Bronchial epithelial cell (primary cell): Measurements from ENCODE around the gene DAB1. TPM values are rescaled to one million over a fixed set of nuclear protein-coding genes. Genes with fewer than 3 reads are reported as not detected.

Experiments used
- DNase-seq: peaks from one replicate; pipeline ENCODE4 v3.0.0-alpha.2; 2010; ENCODE audit warnings: low read depth
- FAIRE-seq: peaks from 2 replicates; lab custom pipeline; 2011; peaks lifted over from hg19 to GRCh38; lab: Jason Lieb, UNC
- H3K27me3 ChIP-seq: 2 replicates; pipeline ENCODE4 v1.5.1; 2011; ENCODE audit warnings: low read length; ENCODE audit not compliant: control insufficient read depth, insufficient read depth
- H3K36me3 ChIP-seq: 2 replicates; pipeline ENCODE4 v1.5.1; 2011; ENCODE audit warnings: low read length; ENCODE audit not compliant: control insufficient read depth, insufficient read depth
- H3K4me3 ChIP-seq: 2 replicates; pipeline ENCODE4 v1.5.1; 2011; ENCODE audit warnings: mild to moderate bottlenecking, low read depth, low read length, control low read depth
- total RNA-seq: library from RNA; depleted of rRNA; stranded (reverse); fragments of >200 nt; gene quantifications from 2 replicates; pipeline ENCODE4 v1.2.1, GENCODE V29; 2014
- TF ChIP-seq, protein P1 (sequence below): IDR thresholded peaks from 2 replicates; pipeline ENCODE4 v1.5.1; 2011; ENCODE audit warnings: mild to moderate bottlenecking, moderate library complexity, low read length, control low read depth, inconsistent platforms; ENCODE audit not compliant: insufficient read depth, severe bottlenecking

The DAB1 gene
- total RNA-seq, 1 donor from 2014 or later = not detected

DNA sequence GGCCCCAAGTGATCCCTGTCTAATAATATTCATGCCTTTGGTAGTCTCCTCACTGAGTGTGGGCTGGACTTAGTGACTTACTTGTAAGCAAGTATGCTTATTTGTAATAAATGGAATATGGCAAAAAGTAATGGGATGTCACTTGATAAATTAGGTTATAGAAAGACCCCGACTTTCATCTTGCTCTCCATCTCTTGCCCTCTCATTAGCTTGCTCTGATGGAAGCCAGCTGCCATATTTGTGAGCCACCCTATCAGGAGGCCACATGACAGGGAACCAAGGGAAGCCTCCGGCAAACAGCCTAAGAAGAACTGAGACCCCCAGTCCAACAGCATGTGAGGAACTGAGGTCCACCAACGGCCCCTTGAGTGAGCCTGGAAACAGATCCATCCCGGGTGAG, 107.0 kb downstream of the DAB1 start:
- FAIRE-seq (no peak), DNase-seq (no peak)
- Histone ChIP-seq H3K4me3 (no peak overlapping the region), H3K27me3 (no peaks in the 10 kb centered on the region), H3K36me3 (no peaks in the 10 kb centered on the region)
- TF ChIP-seq, protein P1, sequence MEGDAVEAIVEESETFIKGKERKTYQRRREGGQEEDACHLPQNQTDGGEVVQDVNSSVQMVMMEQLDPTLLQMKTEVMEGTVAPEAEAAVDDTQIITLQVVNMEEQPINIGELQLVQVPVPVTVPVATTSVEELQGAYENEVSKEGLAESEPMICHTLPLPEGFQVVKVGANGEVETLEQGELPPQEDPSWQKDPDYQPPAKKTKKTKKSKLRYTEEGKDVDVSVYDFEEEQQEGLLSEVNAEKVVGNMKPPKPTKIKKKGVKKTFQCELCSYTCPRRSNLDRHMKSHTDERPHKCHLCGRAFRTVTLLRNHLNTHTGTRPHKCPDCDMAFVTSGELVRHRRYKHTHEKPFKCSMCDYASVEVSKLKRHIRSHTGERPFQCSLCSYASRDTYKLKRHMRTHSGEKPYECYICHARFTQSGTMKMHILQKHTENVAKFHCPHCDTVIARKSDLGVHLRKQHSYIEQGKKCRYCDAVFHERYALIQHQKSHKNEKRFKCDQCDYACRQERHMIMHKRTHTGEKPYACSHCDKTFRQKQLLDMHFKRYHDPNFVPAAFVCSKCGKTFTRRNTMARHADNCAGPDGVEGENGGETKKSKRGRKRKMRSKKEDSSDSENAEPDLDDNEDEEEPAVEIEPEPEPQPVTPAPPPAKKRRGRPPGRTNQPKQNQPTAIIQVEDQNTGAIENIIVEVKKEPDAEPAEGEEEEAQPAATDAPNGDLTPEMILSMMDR = no peak

DNA sequence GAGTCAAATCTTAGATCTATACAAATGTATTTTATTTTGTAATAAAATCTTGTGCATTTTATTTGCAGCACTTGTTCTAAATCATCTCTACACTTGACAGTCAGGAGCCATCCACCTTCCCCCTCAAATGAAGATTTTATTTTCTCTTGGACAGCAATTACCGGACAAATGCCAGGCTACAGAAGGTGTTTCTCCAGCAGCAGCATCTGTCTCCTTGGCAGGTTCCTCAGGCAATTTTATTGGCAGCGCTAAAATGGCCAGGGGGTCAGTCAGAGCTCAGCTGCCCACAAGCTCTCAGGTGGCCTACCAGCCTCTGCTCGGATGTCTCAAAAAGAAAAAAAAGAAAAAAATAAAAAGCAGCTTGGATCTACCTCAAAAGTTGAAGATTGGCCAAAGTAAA, 107.6 kb downstream of the DAB1 start:
- Histone ChIP-seq H3K4me3 (no peak overlapping the region), H3K27me3 (no peaks in the 10 kb centered on the region), H3K36me3 (no peaks in the 10 kb centered on the region)
- FAIRE-seq (no peak), DNase-seq (no peak)
- TF ChIP-seq, protein P1 = no peak

DNA sequence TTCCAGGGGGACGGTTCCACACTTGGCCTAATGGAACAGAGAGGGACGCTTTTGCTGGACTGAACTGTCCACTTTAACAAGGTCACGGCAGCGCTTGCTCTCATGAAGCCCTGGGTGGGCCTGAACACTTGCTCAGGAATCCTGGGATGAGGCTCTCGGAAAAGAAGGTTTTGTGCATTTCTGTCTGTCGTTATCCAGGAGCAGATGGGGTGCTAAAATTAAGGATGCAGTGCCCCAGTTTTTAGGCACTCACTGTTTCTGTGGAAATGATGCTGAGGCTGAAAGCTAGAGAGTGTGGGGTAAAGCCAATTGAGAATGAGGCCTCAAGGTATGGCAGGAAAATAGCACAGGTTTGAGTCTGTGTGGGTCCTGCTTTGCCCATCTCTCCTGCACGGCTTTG, 111.0 kb downstream of the DAB1 start:
- Histone ChIP-seq H3K27me3 (no peaks in the 10 kb centered on the region), H3K4me3 (no peak overlapping the region), H3K36me3 (no peaks in the 10 kb centered on the region)
- no peak for FAIRE-seq
- no peak for DNase-seq
- TF ChIP-seq, protein P1 = no peak

DNA sequence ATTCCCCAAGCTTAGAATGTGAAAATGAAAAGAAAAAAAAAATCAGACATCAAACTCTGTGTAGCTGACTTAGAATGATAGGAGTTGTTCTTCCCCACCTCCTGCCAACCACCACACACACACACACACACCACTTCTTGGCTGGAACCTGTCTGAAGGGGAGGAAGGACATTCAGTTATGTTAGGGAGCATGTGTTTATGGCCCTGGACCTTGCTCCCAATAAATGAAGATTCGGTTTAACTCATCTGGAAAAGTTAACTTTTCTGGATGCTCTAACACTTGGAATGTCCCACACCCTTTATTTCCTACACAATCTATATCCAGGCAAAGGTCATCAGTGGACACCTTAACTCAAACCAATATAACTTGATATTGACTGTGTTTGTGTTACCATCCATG, 112.4 kb downstream of the DAB1 start:
- FAIRE-seq = no peak

DNA sequence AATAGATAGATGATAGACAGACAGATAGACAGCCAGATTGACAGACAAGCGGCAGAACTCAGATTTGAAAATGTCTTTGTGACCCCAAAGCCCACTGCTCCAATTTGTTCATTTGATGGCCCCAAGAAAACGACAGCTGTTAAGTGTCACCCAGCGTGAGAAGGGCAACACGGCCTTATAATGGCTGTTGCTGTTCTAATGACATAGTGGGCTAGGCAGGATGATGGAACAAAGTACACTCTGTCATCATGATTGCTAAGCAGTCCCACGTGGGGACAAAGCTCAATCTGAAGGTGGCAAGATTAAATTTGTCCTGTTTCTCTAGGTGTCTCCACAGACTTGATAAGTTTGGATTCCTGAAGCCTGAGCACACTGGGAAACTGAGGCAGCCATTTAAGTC, 112.9 kb downstream of the DAB1 start:
- FAIRE-seq (no peak), DNase-seq (no peak)
- Histone ChIP-seq H3K36me3 (no peaks in the 10 kb centered on the region), H3K27me3 (no peaks in the 10 kb centered on the region), H3K4me3 (no peak overlapping the region)
- TF ChIP-seq, protein P1 = no peak

More for the DNA sequence above, 112.4 kb downstream of the DAB1 start:
- Histone ChIP-seq H3K36me3 (no peaks in the 10 kb centered on the region), H3K27me3 (no peaks in the 10 kb centered on the region), H3K4me3 (no peak overlapping the region)
- TF ChIP-seq, protein P1 = no peak
- DNase-seq = no peak

DNA sequence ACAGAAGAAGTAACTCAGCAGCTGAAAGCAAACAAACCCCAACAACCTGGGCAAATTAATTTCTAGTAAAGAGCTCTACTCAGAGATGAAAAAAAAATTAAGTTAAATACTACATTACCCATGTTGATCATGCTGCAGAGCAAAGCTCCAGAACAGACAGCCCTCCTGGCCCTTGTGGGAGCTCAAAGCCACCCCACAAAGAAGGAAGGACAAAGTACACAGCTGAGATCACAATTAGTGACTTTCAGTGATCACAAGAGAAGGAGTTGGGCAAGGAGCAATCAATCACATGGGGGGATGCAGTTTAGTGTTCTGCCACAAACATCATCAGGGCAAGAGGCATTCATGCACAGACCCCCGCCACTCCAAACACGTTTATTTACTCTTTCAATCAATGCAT, 114.2 kb downstream of the DAB1 start:
- FAIRE-seq (no peak), DNase-seq (no peak)
- TF ChIP-seq, protein P1 = no peak
- H3K4me3 ChIP-seq = no peak overlapping the region
- H3K27me3 ChIP-seq = no peaks in the 10 kb centered on the region
- H3K36me3 ChIP-seq = no peaks in the 10 kb centered on the region
